GM12865 (cell line): Measurements from ENCODE around the gene ARIH2.

Experiments
- DNase-seq: peaks from one replicate; pipeline ENCODE4 v3.0.0; 2010; ENCODE audit warnings: low read depth
- H3K4me3 ChIP-seq: 2 replicates; pipeline ENCODE4 v1.5.1; 2011; ENCODE audit warnings: mild to moderate bottlenecking, low read depth, low read length, control low read depth
- TF ChIP-seq, protein P1 (sequence below): IDR thresholded peaks from 2 replicates; pipeline ENCODE4 v1.5.1; 2011; ENCODE audit warnings: low read length, control low read depth, low read depth, inconsistent platforms; ENCODE audit not compliant: insufficient read depth; ENCODE audit errors: missing control alignments

The ARIH2 gene

DNA sequence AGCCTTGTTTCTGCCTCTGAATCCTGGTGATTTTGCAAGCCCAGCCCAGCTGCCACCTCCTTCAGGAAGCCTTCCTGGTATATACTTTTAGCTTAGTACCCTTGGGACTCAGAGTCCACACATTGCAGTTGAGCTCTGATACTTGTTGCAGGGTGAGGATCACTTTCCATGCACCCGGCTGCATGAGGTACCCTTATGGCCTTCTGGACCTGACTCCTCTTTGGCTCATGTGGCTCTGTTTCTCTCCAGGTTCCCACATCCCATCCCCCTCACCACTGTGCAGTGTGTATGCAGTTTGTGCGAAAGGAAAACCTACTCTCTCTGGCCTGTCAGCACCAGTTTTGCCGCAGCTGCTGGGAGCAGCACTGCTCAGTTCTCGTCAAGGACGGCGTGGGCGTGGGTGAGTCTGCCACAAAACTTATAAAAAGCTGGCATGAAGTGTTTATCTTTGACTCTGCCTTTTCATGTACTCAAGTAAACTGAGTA is 48.3 kb downstream of the ARIH2 start:
- TF ChIP-seq, protein P1, sequence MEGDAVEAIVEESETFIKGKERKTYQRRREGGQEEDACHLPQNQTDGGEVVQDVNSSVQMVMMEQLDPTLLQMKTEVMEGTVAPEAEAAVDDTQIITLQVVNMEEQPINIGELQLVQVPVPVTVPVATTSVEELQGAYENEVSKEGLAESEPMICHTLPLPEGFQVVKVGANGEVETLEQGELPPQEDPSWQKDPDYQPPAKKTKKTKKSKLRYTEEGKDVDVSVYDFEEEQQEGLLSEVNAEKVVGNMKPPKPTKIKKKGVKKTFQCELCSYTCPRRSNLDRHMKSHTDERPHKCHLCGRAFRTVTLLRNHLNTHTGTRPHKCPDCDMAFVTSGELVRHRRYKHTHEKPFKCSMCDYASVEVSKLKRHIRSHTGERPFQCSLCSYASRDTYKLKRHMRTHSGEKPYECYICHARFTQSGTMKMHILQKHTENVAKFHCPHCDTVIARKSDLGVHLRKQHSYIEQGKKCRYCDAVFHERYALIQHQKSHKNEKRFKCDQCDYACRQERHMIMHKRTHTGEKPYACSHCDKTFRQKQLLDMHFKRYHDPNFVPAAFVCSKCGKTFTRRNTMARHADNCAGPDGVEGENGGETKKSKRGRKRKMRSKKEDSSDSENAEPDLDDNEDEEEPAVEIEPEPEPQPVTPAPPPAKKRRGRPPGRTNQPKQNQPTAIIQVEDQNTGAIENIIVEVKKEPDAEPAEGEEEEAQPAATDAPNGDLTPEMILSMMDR: no peak
- no peak for DNase-seq
- H3K4me3 ChIP-seq: no peak overlapping the region

- no peak for DNase-seq
- no peak overlapping the region for H3K4me3 ChIP-seq
- TF ChIP-seq, protein P1: no peak
These were observed 51.9 kb downstream of the ARIH2 start for GRCh38 chr3:48970586-48970985.

GRCh38 chr3:48974076-48974864 is 55.6 kb downstream of the ARIH2 start:
- TF ChIP-seq, protein P1: no peak
- DNase-seq: no peak
- H3K4me3 ChIP-seq: no peak overlapping the region

GRCh38 chr3:48979451-48979850 is 60.8 kb downstream of the ARIH2 start:
- no peak overlapping the region for H3K4me3 ChIP-seq
- DNase-seq: no peak
- TF ChIP-seq, protein P1: no peak

DNA sequence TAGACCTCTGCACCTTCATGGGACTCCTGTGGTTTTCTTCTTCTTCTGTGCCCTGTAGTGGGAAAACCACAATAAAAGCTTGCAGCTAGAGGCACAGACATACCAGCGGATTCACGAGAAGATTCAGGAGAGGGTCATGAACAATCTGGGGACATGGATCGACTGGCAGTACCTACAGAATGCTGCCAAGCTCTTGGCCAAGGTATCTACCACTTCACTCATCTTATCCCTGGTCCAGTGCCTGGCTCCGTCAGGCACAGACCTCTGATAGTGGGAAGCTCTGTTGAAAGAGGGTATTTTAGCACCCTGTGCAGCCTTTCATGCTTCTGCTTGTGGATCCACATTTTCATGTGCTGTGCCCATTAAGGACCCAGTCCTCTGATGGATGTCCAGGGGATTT is 61.7 kb downstream of the ARIH2 start:
- H3K4me3 ChIP-seq: no peak overlapping the region
- TF ChIP-seq, protein P1: no peak
- DNase-seq: no peak

- no peak overlapping the region for H3K4me3 ChIP-seq
- TF ChIP-seq, protein P1: no peak
- DNase-seq: no peak
These were observed 63.4 kb downstream of the ARIH2 start for GRCh38 chr3:48982016-48982415.

DNA sequence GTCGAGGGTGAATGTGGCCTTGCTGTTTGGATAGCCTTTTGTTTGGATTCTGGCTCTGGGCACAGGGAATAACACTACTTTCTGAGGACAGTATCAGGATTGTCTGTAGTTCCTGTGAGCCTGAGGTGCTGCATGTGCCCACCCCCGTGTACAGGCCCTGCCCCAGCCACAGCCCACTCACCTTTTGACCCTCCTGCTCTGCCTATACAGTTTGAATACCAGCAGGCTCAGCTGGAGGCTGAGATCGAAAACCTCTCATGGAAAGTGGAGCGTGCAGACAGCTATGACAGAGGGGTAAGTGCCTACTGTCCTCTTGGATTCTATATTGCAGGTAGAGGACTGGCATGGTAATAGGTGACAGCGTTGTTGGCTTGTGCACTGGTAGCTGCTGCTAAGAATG is 64.0 kb downstream of the ARIH2 start:
- no peak overlapping the region for H3K4me3 ChIP-seq
- TF ChIP-seq, protein P1: no peak
- no peak for DNase-seq
